Kidney (tissue), 14 donors: ENCODE results near the gene SLC4A11. TPM values are rescaled to one million over a fixed set of nuclear protein-coding genes. Genes with fewer than 3 reads are reported as not detected.

Experiments
- DNase-seq, 5 donors: peaks; one replicate each; pipeline ENCODE4 v3.0.0-alpha.2; 2013 to 2020
- FAIRE-seq: peaks from 2 replicates; lab custom pipeline; 2012; peaks lifted over from hg19 to GRCh38; lab: Jason Lieb, UNC
- H3K27ac ChIP-seq, 2 donors: one replicate each; pipeline ENCODE4 v1.7.0; 2013; ENCODE audit warnings: low read depth in 2 of 2, low read length in 2 of 2, inconsistent platforms in 1 of 2
- H3K27me3 ChIP-seq: one replicate; pipeline ENCODE4 v1.7.1; 2013; ENCODE audit warnings: low read length, inconsistent platforms; ENCODE audit not compliant: control insufficient read depth, insufficient read depth
- H3K36me3 ChIP-seq, 3 donors: one replicate each; pipeline versions ENCODE4 v1.7.0 to v1.7.1; 2013; ENCODE audit warnings: low read length in 3 of 3, control low read depth in 1 of 3, inconsistent platforms in 1 of 3; ENCODE audit not compliant: insufficient read depth in 3 of 3, control insufficient read depth in 2 of 3
- H3K4me1 ChIP-seq, 3 donors: one replicate each; pipeline versions ENCODE4 v1.7.0 to v1.7.1; 2013; ENCODE audit warnings: low read length in 3 of 3, inconsistent platforms in 1 of 3, low read depth in 1 of 3; ENCODE audit not compliant: control insufficient read depth in 2 of 3, insufficient read depth in 2 of 3
- H3K4me3 ChIP-seq, 3 donors: one replicate each; pipeline versions ENCODE4 v1.7.0 to v1.8.1; 2013; ENCODE audit warnings: low read length in 3 of 3, control low read depth in 1 of 3, inconsistent platforms in 1 of 3
- H3K9ac ChIP-seq, 3 donors: one replicate each; pipeline versions ENCODE4 v1.7.0 to v1.7.1; 2013; ENCODE audit warnings: low read length in 3 of 3, control low read depth in 1 of 3, inconsistent platforms in 1 of 3
- H3K9me3 ChIP-seq, 3 donors: one replicate each; pipeline versions ENCODE4 v1.7.0 to v1.7.1; 2013; ENCODE audit warnings: low read length in 3 of 3, control low read depth in 1 of 3, inconsistent platforms in 1 of 3; ENCODE audit not compliant: control insufficient read depth in 2 of 3, insufficient read depth in 1 of 3
- intact Hi-C: fragments of 100-400 bp; cut with DNase I; formaldehyde crosslinking; loops from one replicate; pipeline ENCODE4 v1.11.1; 2022
- polyA plus RNA-seq: library from polyadenylated mRNA; stranded (reverse); fragments of 350-450 nt; fragmentation: Illumina TruSeq; extraction: RNeasy Lipid Tissue Mini Kit (QIAGEN cat#74804); gene quantifications from one replicate; pipeline ENCODE4 v1.2.3, GENCODE V29; 2014; ENCODE audit warnings: low read depth, low replicate concordance; ENCODE audit not compliant: insufficient read depth
- total RNA-seq: library from RNA; stranded (reverse); fragmentation: NEBNext Ultra II Directional; extraction: Animal tissue kit (Norgen Biotek cat#: 25700); gene quantifications from one replicate; pipeline ENCODE4 v1.2.1, GENCODE V29; 2021
- TF ChIP-seq, protein P1 (sequence below): IDR thresholded peaks from 3 replicates; pipeline ENCODE4 v1.5.1; 2012; ENCODE audit warnings: mild to moderate bottlenecking, moderate library complexity, borderline replicate concordance; ENCODE audit not compliant: insufficient read depth; ENCODE audit errors: extremely low read depth
- donor health status: control.
- donor health status: control.
- donor health status: control.
- donor health status: control.
- donor health status: control.
- donor health status: DM: yes; HTN: yes; CAD: no.
- donor health status: Normal renal cell carcinoma (clear cell type).

The SLC4A11 gene
- total and polyA plus RNA-seq, 2 donors from 2014 or later, result 7.6 to 14.8 TPM

DNA sequence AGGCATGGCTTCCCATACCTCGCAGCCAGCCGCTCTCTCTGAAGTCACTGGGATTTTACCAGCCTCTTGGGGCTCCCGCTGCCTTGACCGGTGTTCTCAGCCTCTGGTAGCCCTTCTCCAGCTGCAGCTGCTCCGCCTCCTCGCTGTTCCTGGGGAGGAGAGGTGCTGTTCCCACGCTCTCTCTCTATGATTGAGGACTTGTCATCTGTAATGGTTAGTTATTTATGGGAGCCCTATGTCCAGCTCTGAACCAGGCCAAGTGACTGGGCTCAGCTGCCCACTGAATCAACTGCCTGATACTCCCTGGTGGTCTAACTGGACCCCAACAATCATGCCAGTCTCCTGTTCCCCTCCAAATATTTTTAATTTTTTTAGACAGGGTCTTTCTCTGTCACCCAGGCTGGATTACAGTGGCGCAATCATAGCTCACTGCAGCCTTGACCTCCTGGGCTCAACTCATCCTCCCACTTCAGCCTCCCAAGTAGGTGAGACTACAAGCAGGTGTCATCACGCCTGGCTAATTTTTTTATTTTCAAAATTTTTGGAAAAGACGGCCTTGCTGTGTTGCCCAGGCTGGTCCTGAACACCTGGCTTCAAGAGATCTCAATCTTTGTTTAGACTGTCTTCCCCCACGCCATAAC is 4.8 kb upstream of the SLC4A11 start:
- Histone ChIP-seq H3K9ac (no peak overlapping the region), H3K27me3 (peaks cover 15% of the 10 kb centered on the region), H3K36me3 (no peaks in the 10 kb centered on the region), H3K4me3 (no peak overlapping the region), H3K27ac (no peak overlapping the region), H3K4me1 (peaks cover 0 to 2% (median 0%) of the 10 kb centered on the region in 3 donors), H3K9me3 (no peaks in the 10 kb centered on the region)
- FAIRE-seq (no peak), DNase-seq (no peak)
- intact Hi-C loops, result no loop called here
- TF ChIP-seq, protein P1, sequence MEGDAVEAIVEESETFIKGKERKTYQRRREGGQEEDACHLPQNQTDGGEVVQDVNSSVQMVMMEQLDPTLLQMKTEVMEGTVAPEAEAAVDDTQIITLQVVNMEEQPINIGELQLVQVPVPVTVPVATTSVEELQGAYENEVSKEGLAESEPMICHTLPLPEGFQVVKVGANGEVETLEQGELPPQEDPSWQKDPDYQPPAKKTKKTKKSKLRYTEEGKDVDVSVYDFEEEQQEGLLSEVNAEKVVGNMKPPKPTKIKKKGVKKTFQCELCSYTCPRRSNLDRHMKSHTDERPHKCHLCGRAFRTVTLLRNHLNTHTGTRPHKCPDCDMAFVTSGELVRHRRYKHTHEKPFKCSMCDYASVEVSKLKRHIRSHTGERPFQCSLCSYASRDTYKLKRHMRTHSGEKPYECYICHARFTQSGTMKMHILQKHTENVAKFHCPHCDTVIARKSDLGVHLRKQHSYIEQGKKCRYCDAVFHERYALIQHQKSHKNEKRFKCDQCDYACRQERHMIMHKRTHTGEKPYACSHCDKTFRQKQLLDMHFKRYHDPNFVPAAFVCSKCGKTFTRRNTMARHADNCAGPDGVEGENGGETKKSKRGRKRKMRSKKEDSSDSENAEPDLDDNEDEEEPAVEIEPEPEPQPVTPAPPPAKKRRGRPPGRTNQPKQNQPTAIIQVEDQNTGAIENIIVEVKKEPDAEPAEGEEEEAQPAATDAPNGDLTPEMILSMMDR, result no peak

- peaks cover 13% of the 10 kb centered on the region for H3K27me3 ChIP-seq
- no peaks in the 10 kb centered on the region for H3K9me3 ChIP-seq
- no peak for FAIRE-seq
- no peak overlapping the region for H3K9ac ChIP-seq
- H3K4me1 ChIP-seq, result peaks cover 0 to 2% (median 0%) of the 10 kb centered on the region in 3 donors
- no peaks in the 10 kb centered on the region for H3K36me3 ChIP-seq
- TF ChIP-seq, protein P1, result no peak
- no peak overlapping the region for H3K27ac ChIP-seq
- H3K4me3 ChIP-seq, result no peak overlapping the region
- DNase-seq, result no peak
- intact Hi-C loops, result no loop called here
Observed at GRCh38 chr20:3242172-3242692, 3.2 kb upstream of the SLC4A11 start.

DNA sequence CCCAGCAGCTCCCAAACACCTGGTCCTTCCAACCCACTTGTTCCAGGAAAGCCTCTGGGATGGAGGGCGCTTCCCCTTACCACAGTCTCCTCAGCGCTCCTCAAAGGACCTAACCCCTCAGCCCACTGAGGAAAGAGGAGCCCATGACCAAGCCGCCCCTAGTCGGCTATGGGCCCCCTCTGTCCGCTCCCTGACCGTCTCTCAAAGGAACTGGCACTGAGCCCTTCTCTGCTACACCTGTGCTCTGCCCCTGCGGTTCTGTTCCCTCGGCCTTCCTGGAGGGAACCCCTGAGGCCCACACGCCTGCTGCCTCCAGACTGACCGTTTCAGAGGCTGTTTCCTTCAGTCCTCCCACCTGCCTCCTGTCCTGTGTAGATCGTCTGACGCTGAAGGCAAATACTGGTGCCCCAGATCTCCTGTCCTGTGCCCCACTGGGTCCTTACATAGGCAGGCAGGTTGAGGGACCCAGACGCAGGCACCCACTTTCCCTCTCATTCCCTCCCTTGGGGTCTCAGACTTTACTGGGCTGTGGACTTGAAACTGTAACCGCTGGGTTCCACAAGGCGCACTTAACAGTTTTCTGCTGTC is 1.9 kb upstream of the SLC4A11 start:
- FAIRE-seq, result no peak
- TF ChIP-seq, protein P1, result no peak
- H3K9ac ChIP-seq, result no peak overlapping the region

More for the DNA sequence above, 1.9 kb upstream of the SLC4A11 start:
- intact Hi-C loops, result no loop called here
- no peaks in the 10 kb centered on the region for H3K9me3 ChIP-seq
- H3K4me3 ChIP-seq, result no peak overlapping the region
- no peak overlapping the region for H3K27ac ChIP-seq
- peaks cover 16% of the 10 kb centered on the region for H3K27me3 ChIP-seq
- no peak for DNase-seq
- H3K4me1 ChIP-seq, result peaks cover 0 to 2% (median 0%) of the 10 kb centered on the region in 3 donors
- H3K36me3 ChIP-seq, result no peaks in the 10 kb centered on the region
